Measurements from ENCODE around the gene HDAC10.

Gene HDAC10

DNA sequence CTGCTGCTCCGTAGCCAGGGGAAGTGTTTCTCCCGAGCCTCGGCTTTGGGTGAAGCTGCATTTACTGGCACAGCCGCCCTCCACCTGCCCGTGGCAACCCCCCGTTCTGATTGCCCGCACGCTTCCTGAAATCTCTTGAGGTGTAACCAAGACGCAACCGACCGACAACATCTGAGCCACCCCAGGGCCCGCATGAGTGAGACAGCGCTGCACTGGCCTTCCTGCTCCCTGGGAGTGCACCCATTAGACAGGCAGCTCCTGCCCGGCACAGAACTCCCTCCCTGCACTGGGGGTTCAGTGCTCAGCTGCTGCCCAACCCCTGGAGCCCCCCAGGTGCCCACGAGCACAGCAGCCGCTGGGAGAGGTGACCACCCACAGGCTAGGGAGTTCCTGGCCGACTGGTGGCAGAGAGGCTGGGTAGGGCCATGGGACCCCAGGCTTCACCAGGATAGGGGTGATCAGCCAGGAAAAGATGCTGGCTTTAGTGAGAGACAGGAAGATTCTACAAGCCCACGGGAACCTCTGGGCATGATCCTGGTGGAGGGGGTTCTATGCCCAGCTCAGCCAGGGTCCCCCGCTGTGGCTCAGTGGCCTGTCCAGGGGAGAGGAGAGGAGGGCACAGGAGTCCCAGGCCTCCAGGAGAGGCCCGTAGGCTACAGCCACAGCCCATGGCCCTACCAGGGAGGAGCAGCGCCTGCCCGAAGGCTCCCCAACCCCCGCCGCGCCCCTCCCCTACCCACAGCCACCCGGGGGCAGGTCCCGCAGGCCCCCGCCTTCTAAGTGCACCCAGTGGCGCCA is 41.8 kb upstream of the HDAC10 start:
- H3K27ac ChIP-seq = peak overlapping the region; percentile 68
- H3K27me3 ChIP-seq (replicated peaks) = no peaks in the 10 kb centered on the region
- peaks cover 27% of the 10 kb centered on the region for H3K36me3 ChIP-seq (replicated peaks)
- TF ChIP-seq, protein P1, sequence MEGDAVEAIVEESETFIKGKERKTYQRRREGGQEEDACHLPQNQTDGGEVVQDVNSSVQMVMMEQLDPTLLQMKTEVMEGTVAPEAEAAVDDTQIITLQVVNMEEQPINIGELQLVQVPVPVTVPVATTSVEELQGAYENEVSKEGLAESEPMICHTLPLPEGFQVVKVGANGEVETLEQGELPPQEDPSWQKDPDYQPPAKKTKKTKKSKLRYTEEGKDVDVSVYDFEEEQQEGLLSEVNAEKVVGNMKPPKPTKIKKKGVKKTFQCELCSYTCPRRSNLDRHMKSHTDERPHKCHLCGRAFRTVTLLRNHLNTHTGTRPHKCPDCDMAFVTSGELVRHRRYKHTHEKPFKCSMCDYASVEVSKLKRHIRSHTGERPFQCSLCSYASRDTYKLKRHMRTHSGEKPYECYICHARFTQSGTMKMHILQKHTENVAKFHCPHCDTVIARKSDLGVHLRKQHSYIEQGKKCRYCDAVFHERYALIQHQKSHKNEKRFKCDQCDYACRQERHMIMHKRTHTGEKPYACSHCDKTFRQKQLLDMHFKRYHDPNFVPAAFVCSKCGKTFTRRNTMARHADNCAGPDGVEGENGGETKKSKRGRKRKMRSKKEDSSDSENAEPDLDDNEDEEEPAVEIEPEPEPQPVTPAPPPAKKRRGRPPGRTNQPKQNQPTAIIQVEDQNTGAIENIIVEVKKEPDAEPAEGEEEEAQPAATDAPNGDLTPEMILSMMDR (IDR thresholded peaks at IDR 0.05; ENCODE audit: low read depth, low read length, missing control alignments) = no peak
- in situ Hi-C loops (cut with HindIII; ENCODE audit: low pct_ligation_motif_present, low sequenced_read_pairs) = no loop called here
- H3K4me3 ChIP-seq (ENCODE audit: low read depth, low read length) = peak overlapping the region; percentile 22
- no peak for DNase-seq

DNA sequence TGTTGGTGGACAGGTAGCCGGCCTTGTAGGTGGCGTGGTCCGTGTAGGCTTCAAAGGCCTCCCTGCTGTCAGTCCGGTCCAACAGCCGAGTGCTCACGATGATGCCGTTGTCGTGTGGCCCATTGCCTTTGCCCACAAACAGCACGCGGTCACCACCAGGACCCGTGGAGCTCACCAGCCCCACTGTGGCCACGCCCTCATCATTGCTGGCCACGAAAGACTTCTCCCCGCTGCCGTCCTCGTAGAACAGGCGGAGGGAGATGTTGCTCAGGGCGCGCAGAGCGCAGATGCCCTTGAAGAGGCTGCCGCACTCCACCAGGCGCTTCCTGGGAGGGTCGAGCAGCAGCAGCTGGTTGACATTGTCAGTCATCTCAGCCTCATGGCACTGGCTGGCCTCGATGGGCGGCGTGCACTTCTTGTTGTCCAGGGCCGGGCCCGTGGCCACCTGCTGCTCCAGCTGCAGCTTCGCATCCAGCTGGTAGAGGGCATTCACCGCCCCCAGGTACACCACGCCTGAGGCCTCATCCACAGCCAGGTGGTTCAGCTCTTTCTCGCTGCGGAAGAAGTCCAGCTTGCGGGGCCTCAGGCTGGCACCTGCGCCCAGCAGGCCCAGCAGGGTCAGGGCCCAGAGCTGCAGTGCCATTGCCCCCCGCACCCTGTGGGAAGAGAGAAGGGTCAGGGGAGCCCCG is 39.0 kb upstream of the HDAC10 start:
- H3K27me3 ChIP-seq (replicated peaks) = no peaks in the 10 kb centered on the region
- no peak overlapping the region for H3K4me3 ChIP-seq (ENCODE audit: low read depth, low read length)
- H3K36me3 ChIP-seq (replicated peaks) = peaks cover 49% of the 10 kb centered on the region
- DNase-seq = no peak
- in situ Hi-C loops (cut with HindIII; ENCODE audit: low pct_ligation_motif_present, low sequenced_read_pairs) = no loop called here
- TF ChIP-seq, protein P1 (IDR thresholded peaks at IDR 0.05; ENCODE audit: low read depth, low read length, missing control alignments) = no peak
- no peak overlapping the region for H3K27ac ChIP-seq

DNA sequence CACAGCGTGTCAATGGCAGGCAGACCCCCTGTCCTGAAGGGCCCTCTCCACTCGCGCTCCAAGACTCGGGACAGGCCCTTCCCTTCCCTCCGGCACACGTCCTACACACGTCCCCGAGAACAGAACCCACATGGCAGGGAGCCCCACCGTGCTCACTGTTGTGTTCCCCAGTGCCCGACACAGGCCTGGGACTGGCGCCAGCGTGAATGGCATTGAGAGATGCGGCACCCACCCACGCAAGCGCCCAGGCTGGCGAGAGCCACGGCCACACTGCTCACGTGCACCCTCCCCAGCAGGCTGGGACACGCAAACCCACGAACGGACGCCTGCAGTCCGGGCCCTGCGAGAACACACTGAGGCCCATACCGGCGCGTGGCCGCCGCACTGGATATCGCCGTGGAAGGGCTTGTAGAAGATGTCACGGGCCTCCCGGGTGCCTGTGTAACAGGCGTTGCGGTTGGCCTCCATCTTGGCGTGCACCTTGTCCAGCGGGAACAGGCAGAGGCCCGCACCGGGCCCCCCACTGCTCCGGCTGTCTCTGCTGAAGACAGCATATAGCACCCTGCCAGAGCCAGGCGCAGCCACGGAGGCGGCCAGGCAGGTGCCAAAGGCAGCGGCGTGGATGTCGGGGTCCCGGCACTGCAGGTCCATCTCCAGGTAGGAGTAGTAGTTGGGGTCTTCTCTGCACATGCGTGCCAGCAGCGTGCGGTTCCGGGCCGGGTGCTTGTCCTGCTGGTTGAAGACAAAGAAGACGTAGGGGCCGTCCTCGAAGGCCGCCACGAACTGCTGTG is 38.3 kb upstream of the HDAC10 start:
- H3K27ac ChIP-seq = no peak overlapping the region
- in situ Hi-C loops (cut with HindIII; ENCODE audit: low pct_ligation_motif_present, low sequenced_read_pairs) = no loop called here
- no peak overlapping the region for H3K4me3 ChIP-seq (ENCODE audit: low read depth, low read length)
- TF ChIP-seq, protein P1 (IDR thresholded peaks at IDR 0.05; ENCODE audit: low read depth, low read length, missing control alignments) = no peak
- peaks cover 49% of the 10 kb centered on the region for H3K36me3 ChIP-seq (replicated peaks)
- no peaks in the 10 kb centered on the region for H3K27me3 ChIP-seq (replicated peaks)
- no peak for DNase-seq

DNA sequence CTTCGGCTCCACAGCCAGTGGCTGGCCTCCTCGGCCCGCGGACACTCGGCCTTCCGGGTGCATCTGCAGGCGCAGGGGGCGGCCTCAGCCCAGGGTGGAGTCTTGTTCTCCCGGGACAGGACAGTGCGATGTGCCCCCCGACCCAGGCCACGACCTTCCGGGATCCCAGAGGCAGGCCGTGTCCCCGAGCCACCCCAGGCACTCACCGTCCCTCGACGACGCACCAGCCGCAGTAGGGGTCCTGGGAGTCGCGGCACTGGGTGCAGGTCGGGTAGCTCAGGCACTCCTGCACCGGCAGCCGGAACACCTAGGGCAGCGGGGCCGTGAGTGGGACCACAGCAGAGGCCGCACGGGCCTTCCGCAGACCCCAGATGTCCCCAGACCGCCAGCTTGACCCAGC is 36.7 kb upstream of the HDAC10 start:
- in situ Hi-C loops (cut with HindIII; ENCODE audit: low pct_ligation_motif_present, low sequenced_read_pairs) = no loop called here
- no peaks in the 10 kb centered on the region for H3K27me3 ChIP-seq (replicated peaks)
- DNase-seq = no peak
- no peak overlapping the region for H3K4me3 ChIP-seq (ENCODE audit: low read depth, low read length)
- TF ChIP-seq, protein P1 (IDR thresholded peaks at IDR 0.05; ENCODE audit: low read depth, low read length, missing control alignments) = no peak
- no peak overlapping the region for H3K27ac ChIP-seq
- H3K36me3 ChIP-seq (replicated peaks) = peaks cover 54% of the 10 kb centered on the region

DNA sequence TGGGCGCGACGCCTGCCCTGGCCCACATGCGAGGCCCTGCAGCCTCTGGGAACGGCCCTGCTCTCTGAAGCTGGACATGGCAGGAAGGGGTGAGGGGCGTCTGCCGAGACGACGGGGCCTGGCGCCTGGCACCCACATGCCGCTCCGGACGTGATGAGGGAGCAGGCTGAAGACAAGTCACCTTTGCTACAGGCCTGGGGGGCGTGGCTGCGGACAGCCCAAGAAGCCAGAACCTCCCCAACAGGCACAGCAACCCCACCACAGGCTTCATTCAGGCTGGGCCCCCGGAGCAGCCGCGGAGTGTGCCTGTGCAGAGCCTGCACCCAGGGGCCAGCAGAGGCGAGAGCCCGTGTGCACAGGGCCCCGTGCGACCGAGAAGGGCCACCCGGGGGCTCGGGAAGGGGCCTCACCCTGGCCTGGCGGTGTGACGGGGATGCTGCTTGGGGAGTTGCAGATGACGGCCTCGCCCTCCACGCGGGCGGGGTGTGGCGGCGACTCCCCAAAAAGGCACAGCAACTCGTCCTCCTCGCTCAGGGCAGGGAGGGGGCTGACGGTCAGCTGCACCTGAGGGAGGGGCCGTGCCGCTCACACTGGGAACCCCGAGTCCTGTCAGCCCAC is 35.7 kb upstream of the HDAC10 start:
- Histone ChIP-seq H3K27me3 (replicated peaks) (no peaks in the 10 kb centered on the region), H3K36me3 (replicated peaks) (peaks cover 62% of the 10 kb centered on the region), H3K4me3 (ENCODE audit: low read depth, low read length) (no peak overlapping the region), H3K27ac (no peak overlapping the region)
- TF ChIP-seq, protein P1 (IDR thresholded peaks at IDR 0.05; ENCODE audit: low read depth, low read length, missing control alignments) = no peak
- DNase-seq = no peak
- in situ Hi-C loops (cut with HindIII; ENCODE audit: low pct_ligation_motif_present, low sequenced_read_pairs) = no loop called here
